HG02642 (cell line): ENCODE data around the gene FOXS1.

ENCODE experiments used
- ATAC-seq: cut with Tn5 transposase; IDR thresholded peaks from one replicate; pipeline ENCODE4 v1.9.1; 2021; ENCODE audit warnings: mild to moderate bottlenecking; ENCODE audit not compliant: unreplicated experiment, poor library complexity

FOXS1 gene

GRCh38 chr20:31845300-31845863 is at the start of gene FOXS1:
FOXS1 (minus strand) TSS chr20:31845604; CDS start chr20:31845542, 62 bp downstream.
- ATAC-seq = no peak

GRCh38 chr20:31890646-31891045 is 45.2 kb upstream of the FOXS1 start:
- no peak for ATAC-seq

- ATAC-seq = no peak
Observed at GRCh38 chr20:31883829-31884228, 38.4 kb upstream of the FOXS1 start.

- ATAC-seq = no peak
Observed at GRCh38 chr20:31881945-31882344, 36.5 kb upstream of the FOXS1 start.

- peak; percentile 88 for ATAC-seq
Observed at GRCh38 chr20:31879143-31879987, 34.0 kb upstream of the FOXS1 start.

GRCh38 chr20:31877684-31878083 is 32.3 kb upstream of the FOXS1 start:
- no peak for ATAC-seq

- no peak for ATAC-seq
Observed at GRCh38 chr20:31875671-31876070, 30.3 kb upstream of the FOXS1 start.

GRCh38 chr20:31872406-31872805 is 27.0 kb upstream of the FOXS1 start:
- no peak for ATAC-seq

GRCh38 chr20:31871618-31871954 is 26.2 kb upstream of the FOXS1 start:
- ATAC-seq = no peak

GRCh38 chr20:31870726-31871617 is 25.6 kb upstream of the FOXS1 start:
- ATAC-seq = no peak

GRCh38 chr20:31869942-31870725 is 24.7 kb upstream of the FOXS1 start, which contains the start of the genes DUSP15 and TTLL9:
DUSP15 (minus strand) TSS chr20:31870527; CDS start chr20:31870337, 190 bp downstream.
TTLL9 (plus strand) TSS chr20:31870634; CDS start chr20:31871127, 493 bp downstream.
- ATAC-seq = no peak

GRCh38 chr20:31869673-31869941 is 24.2 kb upstream of the FOXS1 start:
- no peak for ATAC-seq

- ATAC-seq = no peak
Observed at GRCh38 chr20:31868853-31869672, 23.7 kb upstream of the FOXS1 start.

- ATAC-seq = no peak
Observed at GRCh38 chr20:31866221-31866620, 20.8 kb upstream of the FOXS1 start.

- ATAC-seq = no peak
Observed at GRCh38 chr20:31864521-31865400, 19.4 kb upstream of the FOXS1 start.

GRCh38 chr20:31863296-31864085 is 18.1 kb upstream of the FOXS1 start:
- no peak for ATAC-seq

GRCh38 chr20:31862506-31862905 is 17.1 kb upstream of the FOXS1 start:
- ATAC-seq = no peak

GRCh38 chr20:31862157-31862470 is 16.7 kb upstream of the FOXS1 start:
- ATAC-seq = no peak
